Karpas-422 (cell line): Measurements from ENCODE around the gene BACH2. TPM values are rescaled to one million over a fixed set of nuclear protein-coding genes. Genes with fewer than 3 reads are reported as not detected.
"Not testable (repeated sequence)": the region's sequence is repeated elsewhere in the genome, so short reads cannot be mapped to it uniquely, and the experiment has no call there.

Experiments
- DNase-seq: peaks from one replicate; pipeline ENCODE4 v3.0.0-alpha.2; 2015
- H2AFZ ChIP-seq: fragments of 200-600 bp; sonication (generic); 2 replicates; pipeline ENCODE4 v1.6.1; 2014; ENCODE audit warnings: antibody characterized with exemption, low read length, mixed read lengths
- H3K27ac ChIP-seq: fragments of 200-600 bp; sonication (generic); 2 replicates; pipeline ENCODE4 v1.5.1; 2014; ENCODE audit warnings: mild to moderate bottlenecking, low read length, moderate library complexity
- H3K27me3 ChIP-seq: fragments of 200-600 bp; sonication (generic); 2 replicates; pipeline ENCODE4 v1.6.1; 2014; ENCODE audit warnings: low read length, mixed read lengths
- H3K36me3 ChIP-seq: fragments of 200-600 bp; sonication (generic); 2 replicates; pipeline ENCODE4 v1.6.1; 2014; ENCODE audit warnings: low read length, mixed read lengths; ENCODE audit not compliant: insufficient read depth
- H3K4me1 ChIP-seq: fragments of 200-600 bp; sonication (generic); 2 replicates; pipeline ENCODE4 v1.6.1; 2014; ENCODE audit warnings: mild to moderate bottlenecking, low read length, mixed read lengths
- H3K4me2 ChIP-seq: fragments of 200-600 bp; sonication (generic); 2 replicates; pipeline ENCODE4 v1.6.1; 2014; ENCODE audit warnings: low read length, low read depth, mild to moderate bottlenecking; ENCODE audit not compliant: poor library complexity, severe bottlenecking
- H3K4me3 ChIP-seq: fragments of 200-600 bp; sonication (generic); 2 replicates; pipeline ENCODE4 v1.5.1; 2014; ENCODE audit warnings: mild to moderate bottlenecking, antibody characterized with exemption, low read length, mixed read lengths
- H3K79me2 ChIP-seq: fragments of 200-600 bp; sonication (generic); 2 replicates; pipeline ENCODE4 v1.6.1; 2014; ENCODE audit warnings: mild to moderate bottlenecking, low read length, mixed read lengths
- H3K9ac ChIP-seq: fragments of 200-600 bp; sonication (generic); 2 replicates; pipeline ENCODE4 v1.6.0; 2014; ENCODE audit warnings: low read length
- H3K9me2 ChIP-seq: fragments of 200-600 bp; sonication (generic), shearing (Covaris generic); replicated peaks from 2 replicates; pipeline ENCODE4 v1.6.0; 2014; ENCODE audit warnings: mild to moderate bottlenecking, low read length, moderate library complexity; ENCODE audit not compliant: insufficient read depth
- H3K9me3 ChIP-seq: fragments of 300-700, 200-600 bp; sonication (generic); 2 replicates; pipeline ENCODE4 v1.6.1; 2014; ENCODE audit warnings: low read length, mixed read lengths
- H4K20me1 ChIP-seq: fragments of 200-600 bp; sonication (generic); 2 replicates; pipeline ENCODE4 v1.6.1; 2014; ENCODE audit warnings: mild to moderate bottlenecking, antibody characterized with exemption, low read length, low read depth; ENCODE audit not compliant: insufficient read depth
- total RNA-seq: library from RNA; depleted of rRNA; stranded (reverse); fragments of >200 nt; shearing (Covaris generic); gene quantifications from 2 replicates; pipeline ENCODE4 v1.2.3, GENCODE V29; 2014; ENCODE audit warnings: low replicate concordance

The BACH2 gene
- total RNA-seq, 1 experiment from 2014 or later: 3.2 TPM

GRCh38 chr6:89921691-89922090 lies 375.0 kb downstream of the BACH2 start:
- Histone ChIP-seq H3K27me3 (no peaks in the 10 kb centered on the region), H3K4me3 (no peak overlapping the region), H3K79me2 (no peaks in the 10 kb centered on the region), H3K4me2 (no peak overlapping the region), H3K9ac (no peak overlapping the region), H3K9me2 (no peaks in the 10 kb centered on the region), H3K36me3 (no peaks in the 10 kb centered on the region), H3K9me3 (no peaks in the 10 kb centered on the region; the same call in 1 of the 2 replicates), H3K27ac (no peak overlapping the region), H4K20me1 (no peaks in the 10 kb centered on the region), H3K4me1 (peaks cover 9% of the 10 kb centered on the region), H2AFZ (no peak overlapping the region)
- no peak for DNase-seq

- Histone ChIP-seq H2AFZ (no peak overlapping the region), H3K4me2 (no peak overlapping the region), H3K27me3 (no peaks in the 10 kb centered on the region), H3K9ac (no peak overlapping the region), H4K20me1 (no peaks in the 10 kb centered on the region), H3K36me3 (no peaks in the 10 kb centered on the region), H3K79me2 (no peaks in the 10 kb centered on the region), H3K27ac (no peak overlapping the region), H3K9me3 (peaks cover 1% of the 10 kb centered on the region; the same call in 1 of the 2 replicates), H3K4me1 (peaks cover 9% of the 10 kb centered on the region), H3K4me3 (no peak overlapping the region), H3K9me2 (no peaks in the 10 kb centered on the region)
- DNase-seq: no peak
Observed at GRCh38 chr6:89921197-89921596, 375.4 kb downstream of the BACH2 start.

GRCh38 chr6:89917801-89918366 lies 378.8 kb downstream of the BACH2 start:
- H3K9ac ChIP-seq: no peak overlapping the region
- H3K27me3 ChIP-seq: no peaks in the 10 kb centered on the region
- H3K4me3 ChIP-seq: no peak overlapping the region
- no peak overlapping the region for H3K27ac ChIP-seq
- H3K4me2 ChIP-seq: no peak overlapping the region
- no peak overlapping the region for H2AFZ ChIP-seq
- DNase-seq: no peak
- peaks cover 9% of the 10 kb centered on the region for H3K4me1 ChIP-seq
- H3K36me3 ChIP-seq: no peaks in the 10 kb centered on the region
- no peaks in the 10 kb centered on the region for H4K20me1 ChIP-seq
- H3K9me2 ChIP-seq: no peaks in the 10 kb centered on the region
- H3K9me3 ChIP-seq: peaks cover 10% of the 10 kb centered on the region; the same call in 1 of the 2 replicates
- H3K79me2 ChIP-seq: no peaks in the 10 kb centered on the region

- H3K36me3 ChIP-seq: no peaks in the 10 kb centered on the region
- H3K4me1 ChIP-seq: peaks cover 9% of the 10 kb centered on the region
- no peak overlapping the region for H3K4me2 ChIP-seq
- no peak overlapping the region for H3K9ac ChIP-seq
- no peaks in the 10 kb centered on the region for H3K27me3 ChIP-seq
- no peak overlapping the region for H2AFZ ChIP-seq
- H3K9me2 ChIP-seq: no peaks in the 10 kb centered on the region
- no peaks in the 10 kb centered on the region for H3K79me2 ChIP-seq
- peaks cover 10% of the 10 kb centered on the region; the same call in 1 of the 2 replicates for H3K9me3 ChIP-seq
- H3K4me3 ChIP-seq: no peak overlapping the region
- no peak for DNase-seq
- no peaks in the 10 kb centered on the region for H4K20me1 ChIP-seq
- H3K27ac ChIP-seq: no peak overlapping the region
Observed at GRCh38 chr6:89917216-89917615, 379.4 kb downstream of the BACH2 start.

GRCh38 chr6:89916136-89916920 lies 380.3 kb downstream of the BACH2 start:
- Histone ChIP-seq H3K79me2 (no peaks in the 10 kb centered on the region), H3K4me2 (no peak overlapping the region), H3K4me1 (peaks cover 9% of the 10 kb centered on the region), H3K27ac (no peak overlapping the region), H2AFZ (no peak overlapping the region), H4K20me1 (no peaks in the 10 kb centered on the region), H3K9me2 (no peaks in the 10 kb centered on the region), H3K27me3 (no peaks in the 10 kb centered on the region), H3K4me3 (no peak overlapping the region), H3K9ac (no peak overlapping the region), H3K9me3 (peaks cover 10% of the 10 kb centered on the region; the same call in 1 of the 2 replicates), H3K36me3 (no peaks in the 10 kb centered on the region)
- DNase-seq: no peak

GRCh38 chr6:89910902-89911240 lies 385.8 kb downstream of the BACH2 start:
- H3K4me2 ChIP-seq: no peak overlapping the region
- H2AFZ ChIP-seq: no peak overlapping the region

GRCh38 chr6:89910001-89910901 lies 386.4 kb downstream of the BACH2 start:
- H3K4me2 ChIP-seq, H3K4me1 ChIP-seq, H3K36me3 ChIP-seq, H3K4me3 ChIP-seq, H3K79me2 ChIP-seq, H2AFZ ChIP-seq, H3K9me2 ChIP-seq, H3K27ac ChIP-seq, H4K20me1 ChIP-seq, H3K9ac ChIP-seq, DNase-seq, H3K27me3 ChIP-seq, H3K9me3 ChIP-seq: not testable (repeated sequence)

More at GRCh38 chr6:89910902-89911240, 385.8 kb downstream of the BACH2 start:
- no peaks in the 10 kb centered on the region for H3K9me2 ChIP-seq
- no peak overlapping the region for H3K4me3 ChIP-seq
- DNase-seq: no peak
- no peak overlapping the region for H3K27ac ChIP-seq
- no peaks in the 10 kb centered on the region for H3K4me1 ChIP-seq
- peaks cover 6% of the 10 kb centered on the region; the same call in 1 of the 2 replicates for H3K9me3 ChIP-seq
- H3K27me3 ChIP-seq: no peaks in the 10 kb centered on the region
- no peaks in the 10 kb centered on the region for H3K36me3 ChIP-seq
- no peaks in the 10 kb centered on the region for H3K79me2 ChIP-seq
- no peaks in the 10 kb centered on the region for H4K20me1 ChIP-seq
- H3K9ac ChIP-seq: no peak overlapping the region
